Caco-2 (cell line): ENCODE results near the gene HADHB. TPM values are rescaled to one million over a fixed set of nuclear protein-coding genes. Genes with fewer than 3 reads are reported as not detected.

Source experiments
- BruUV-seq: library from RNA; stranded (reverse); fragments of 400-500 nt; replicated peaks from 2 replicates; lab custom pipeline; 2021; lab: Mats Ljungman, UMichigan
- CTCF ChIA-PET: fragments of 300-600 bp; sonication (Branson Sonifier 250); formaldehyde crosslinking; loops from one replicate; lab custom pipeline; 2022; ENCODE audit warnings: antibody characterized with exemption; lab: Charles Lee
- POLR2A ChIA-PET: fragments of 300-600 bp; sonication (Branson Sonifier 250); formaldehyde crosslinking; loops from one replicate; lab custom pipeline; 2022; ENCODE audit warnings: antibody characterized with exemption; lab: Charles Lee
- DNase-seq, 2 experiments: peaks; one replicate each; pipeline versions ENCODE4 v3.0.0 to v3.0.0-alpha.2; 2020 to 2022
- H3K27me3 ChIP-seq: replicated peaks from 2 replicates; pipeline ENCODE4 v1.6.0; 2011; ENCODE audit warnings: low read length; ENCODE audit not compliant: control insufficient read depth, insufficient read depth
- H3K36me3 ChIP-seq: 2 replicates; pipeline ENCODE4 v1.5.1; 2011; ENCODE audit warnings: low read length; ENCODE audit not compliant: control insufficient read depth, insufficient read depth
- H3K4me1 ChIP-seq: fragments of 250-450 bp; sonication (Bioruptor Pico); 2 replicates; pipeline ENCODE4 v1.5.1; 2020; ENCODE audit warnings: mild to moderate bottlenecking
- H3K4me3 ChIP-seq: 2 replicates; pipeline ENCODE4 v1.5.1; 2011; ENCODE audit warnings: low read depth, mild to moderate bottlenecking, control low read depth, low read length
- H3K9me3 ChIP-seq: fragments of 250-450 bp; sonication (Bioruptor Pico); 2 replicates; pipeline ENCODE4 v1.5.1; 2020; ENCODE audit warnings: mild to moderate bottlenecking, moderate library complexity
- H3K27ac Mint-ChIP-seq: one replicate; pipeline ENCODE4 v1.8.0; 2022; ENCODE audit warnings: mixed read lengths; ENCODE audit not compliant: unreplicated experiment
- H3K27me3 Mint-ChIP-seq: one replicate; pipeline ENCODE4 v1.8.0; 2022; ENCODE audit warnings: mixed read lengths; ENCODE audit not compliant: insufficient read depth, unreplicated experiment
- H3K36me3 Mint-ChIP-seq: one replicate; pipeline ENCODE4 v1.8.0; 2022; ENCODE audit warnings: mild to moderate bottlenecking, mixed read lengths; ENCODE audit not compliant: insufficient read depth, unreplicated experiment
- H3K4me1 Mint-ChIP-seq: one replicate; pipeline ENCODE4 v1.8.0; 2022; ENCODE audit warnings: low read depth, mixed read lengths; ENCODE audit not compliant: unreplicated experiment
- H3K4me3 Mint-ChIP-seq: one replicate; pipeline ENCODE4 v1.8.0; 2022; ENCODE audit warnings: mild to moderate bottlenecking, moderate library complexity, mixed read lengths; ENCODE audit not compliant: unreplicated experiment
- H3K9me3 Mint-ChIP-seq: one replicate; pipeline ENCODE4 v1.8.0; 2022; ENCODE audit warnings: mixed read lengths; ENCODE audit not compliant: unreplicated experiment
- intact Hi-C: fragments of 100-400 bp; cut with micrococcal nuclease; formaldehyde crosslinking; loops from one replicate; pipeline ENCODE4 v1.10.0; 2022; ENCODE audit not compliant: unreplicated experiment
- total RNA-seq: library from RNA; stranded (reverse); gene quantifications from 2 replicates; pipeline ENCODE4 v1.2.3, GENCODE V29; 2022
- TF ChIP-seq, protein P1 (sequence below), 2 experiments: fragments of 200-600 bp in 1 of 2; IDR thresholded peaks; 1 replicate in 1 of 2; 2 replicates in 1 of 2; pipeline versions ENCODE4 v1.5.1 to v1.8.0; 2011 to 2022; ENCODE audit warnings: antibody characterized with exemption in 1 of 2, control low read depth in 1 of 2, inconsistent platforms in 1 of 2, low read depth in 1 of 2, low read length in 1 of 2, mild to moderate bottlenecking in 1 of 2, moderate library complexity in 1 of 2; ENCODE audit not compliant: insufficient read depth in 1 of 2, severe bottlenecking in 1 of 2, unreplicated experiment in 1 of 2

HADHB gene
- total RNA-seq, 1 experiment from 2014 or later, result 93.2 TPM

DNA sequence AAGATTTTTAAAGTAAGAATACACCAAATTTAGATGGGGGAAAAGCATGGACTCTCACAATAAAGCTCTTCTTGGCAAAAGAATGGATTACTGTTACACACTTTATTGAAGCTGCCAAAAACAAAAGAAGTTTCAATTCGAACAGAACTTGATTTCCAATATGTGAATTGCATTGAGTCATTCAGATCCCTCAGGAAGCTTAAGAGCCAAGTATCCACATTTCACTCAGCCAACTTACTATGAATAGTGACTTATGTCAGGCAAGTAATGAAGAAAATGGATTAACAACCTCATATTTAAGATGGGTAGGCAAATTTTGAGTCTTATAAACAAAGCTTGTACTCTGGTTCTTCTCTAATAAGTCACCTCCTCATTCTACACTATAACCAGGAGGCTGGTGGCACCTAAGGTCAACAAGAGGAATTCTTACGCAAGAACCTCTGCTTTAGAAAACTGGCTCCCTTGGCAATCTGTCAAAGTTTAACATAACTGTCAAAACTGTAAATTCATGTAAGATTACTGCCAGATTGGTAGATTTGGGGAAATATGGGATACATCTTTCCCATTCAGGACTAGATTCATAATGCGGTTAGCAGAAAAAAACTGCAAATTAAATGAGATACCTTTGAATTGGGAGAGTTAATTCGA lies 6.3 kb upstream of the HADHB start:
- CTCF ChIA-PET, result no interaction called here
- no peaks in the 10 kb centered on the region for H3K9me3 Mint-ChIP-seq
- no peaks in the 10 kb centered on the region for H3K27me3 Mint-ChIP-seq
- H3K27ac Mint-ChIP-seq, result no peak overlapping the region
- no TSS peak for BruUV-seq
- no peak overlapping the region for H3K4me3 Mint-ChIP-seq
- POLR2A ChIA-PET, result no interaction called here
- H3K36me3 Mint-ChIP-seq, result peaks cover 45% of the 10 kb centered on the region
- intact Hi-C loops, result loop anchor here (5.0 kb wide), 1 partner anchor 74 kb away; no protein-coding TSS in a partner anchor
- no peak overlapping the region for H3K4me3 ChIP-seq
- H3K9me3 ChIP-seq, result no peaks in the 10 kb centered on the region
- H3K27me3 ChIP-seq, result no peaks in the 10 kb centered on the region
- peaks cover 13% of the 10 kb centered on the region; the same call in 1 of the 2 replicates for H3K4me1 ChIP-seq
- DNase-seq, result no peak
- H3K4me1 Mint-ChIP-seq, result peaks cover 18% of the 10 kb centered on the region
- TF ChIP-seq, protein P1, sequence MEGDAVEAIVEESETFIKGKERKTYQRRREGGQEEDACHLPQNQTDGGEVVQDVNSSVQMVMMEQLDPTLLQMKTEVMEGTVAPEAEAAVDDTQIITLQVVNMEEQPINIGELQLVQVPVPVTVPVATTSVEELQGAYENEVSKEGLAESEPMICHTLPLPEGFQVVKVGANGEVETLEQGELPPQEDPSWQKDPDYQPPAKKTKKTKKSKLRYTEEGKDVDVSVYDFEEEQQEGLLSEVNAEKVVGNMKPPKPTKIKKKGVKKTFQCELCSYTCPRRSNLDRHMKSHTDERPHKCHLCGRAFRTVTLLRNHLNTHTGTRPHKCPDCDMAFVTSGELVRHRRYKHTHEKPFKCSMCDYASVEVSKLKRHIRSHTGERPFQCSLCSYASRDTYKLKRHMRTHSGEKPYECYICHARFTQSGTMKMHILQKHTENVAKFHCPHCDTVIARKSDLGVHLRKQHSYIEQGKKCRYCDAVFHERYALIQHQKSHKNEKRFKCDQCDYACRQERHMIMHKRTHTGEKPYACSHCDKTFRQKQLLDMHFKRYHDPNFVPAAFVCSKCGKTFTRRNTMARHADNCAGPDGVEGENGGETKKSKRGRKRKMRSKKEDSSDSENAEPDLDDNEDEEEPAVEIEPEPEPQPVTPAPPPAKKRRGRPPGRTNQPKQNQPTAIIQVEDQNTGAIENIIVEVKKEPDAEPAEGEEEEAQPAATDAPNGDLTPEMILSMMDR (IDR thresholded peaks at IDR 0.05; ENCODE audit: insufficient read depth in 1 of 2, low read depth in 1 of 2, low read length in 1 of 2, severe bottlenecking in 1 of 2, unreplicated experiment in 1 of 2), result no peak
- no peaks in the 10 kb centered on the region; the same call in 1 of the 2 replicates for H3K36me3 ChIP-seq

DNA sequence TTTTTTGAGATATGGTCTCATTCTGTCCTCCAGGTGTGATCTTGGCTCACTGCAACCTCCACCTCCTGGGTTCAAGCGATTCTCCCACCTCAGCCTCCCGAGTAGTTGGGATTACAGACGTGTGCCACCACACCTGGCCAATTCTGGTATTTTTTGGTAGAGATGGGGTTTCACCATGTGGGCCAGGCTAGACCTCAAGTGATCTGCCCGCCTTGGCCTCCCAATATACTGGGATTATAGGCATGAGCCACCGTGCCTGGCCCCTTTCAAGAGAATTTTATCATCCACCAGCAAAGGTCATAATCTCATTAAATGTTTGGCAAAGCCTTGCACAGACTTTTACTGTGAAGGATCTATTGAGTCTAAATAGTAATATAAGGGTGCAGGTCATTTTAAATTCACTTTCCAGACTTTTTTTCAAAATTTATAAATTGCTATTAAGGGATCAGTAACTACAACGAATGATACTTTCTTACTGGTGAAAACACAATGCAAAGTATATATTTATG lies 2.8 kb upstream of the HADHB start:
- POLR2A ChIA-PET, result interaction anchor here (0.7 kb wide), 1 partner anchor 105 kb away, joined by 3 read pairs; the partner anchor contains the start of gene ADGRF3
- Mint-ChIP-seq H3K36me3 (peaks cover 42% of the 10 kb centered on the region), H3K4me3 (peak overlapping the region; percentile 99), H3K4me1 (peaks cover 18% of the 10 kb centered on the region), H3K27ac (no peak overlapping the region), H3K9me3 (no peaks in the 10 kb centered on the region), H3K27me3 (no peaks in the 10 kb centered on the region)
- TF ChIP-seq, protein P1 (IDR thresholded peaks at IDR 0.05; ENCODE audit: insufficient read depth in 1 of 2, low read depth in 1 of 2, low read length in 1 of 2, severe bottlenecking in 1 of 2, unreplicated experiment in 1 of 2), result no peak
- no peak for DNase-seq
- intact Hi-C loops, result no loop called here
- CTCF ChIA-PET, result interaction anchor here (1.2 kb wide), 1 partner anchor 72 kb away, joined by 3 read pairs; no protein-coding TSS in a partner anchor
- Histone ChIP-seq H3K4me3 (no peak overlapping the region), H3K9me3 (no peaks in the 10 kb centered on the region), H3K4me1 (peaks cover 13% of the 10 kb centered on the region; the same call in 1 of the 2 replicates), H3K27me3 (no peaks in the 10 kb centered on the region), H3K36me3 (no peaks in the 10 kb centered on the region)
- no TSS peak for BruUV-seq

DNA sequence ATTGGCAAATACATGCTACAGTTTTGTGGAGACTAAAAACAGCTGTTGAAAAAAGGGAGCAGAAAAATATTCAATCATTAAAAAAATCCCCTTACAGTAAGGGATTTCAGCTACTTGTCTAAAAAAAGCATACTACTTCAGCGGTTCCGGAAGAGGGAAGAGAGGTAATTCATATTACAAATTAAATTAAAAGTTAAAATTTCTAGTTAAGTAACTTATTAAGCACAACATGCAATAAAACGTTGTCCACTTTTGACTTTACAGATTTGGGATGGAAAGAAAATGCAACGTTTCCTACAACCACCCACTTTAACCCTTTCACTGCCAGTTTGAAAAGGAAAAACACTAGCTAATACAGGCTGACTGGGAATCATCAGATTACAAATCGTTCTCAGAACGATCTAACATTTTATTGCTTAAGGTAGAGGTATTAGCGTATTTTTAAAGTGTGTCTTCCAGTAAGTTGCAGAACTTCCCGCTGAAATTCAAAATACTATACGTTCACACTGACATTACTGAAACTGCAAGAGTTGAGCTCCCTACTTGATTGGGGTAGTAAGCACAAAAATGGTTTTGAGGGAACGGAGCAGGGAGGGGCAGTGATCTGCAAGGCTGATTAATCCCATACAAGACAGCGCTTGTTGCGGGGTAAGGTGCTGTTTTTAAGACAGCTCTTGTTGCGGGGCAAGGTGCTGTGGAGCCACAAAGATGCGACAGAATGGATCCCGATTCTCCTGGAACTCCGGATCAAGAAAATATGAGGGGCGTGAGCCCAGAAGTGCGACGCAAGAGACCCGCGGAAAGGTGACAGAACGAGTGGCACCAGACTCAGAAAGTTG lies 1.1 kb upstream of the HADHB start:
- Mint-ChIP-seq H3K36me3 (peaks cover 31% of the 10 kb centered on the region), H3K27ac (peak overlapping the region; percentile 97), H3K4me1 (peaks cover 18% of the 10 kb centered on the region), H3K4me3 (peak overlapping the region; percentile 99), H3K27me3 (no peaks in the 10 kb centered on the region), H3K9me3 (no peaks in the 10 kb centered on the region)
- CTCF ChIA-PET, result interaction anchor here (1.2 kb wide), 1 partner anchor 70 kb away, joined by 3 read pairs; no protein-coding TSS in a partner anchor
- H3K4me1 ChIP-seq, result peaks cover 8% of the 10 kb centered on the region; the same call in 1 of the 2 replicates
- DNase-seq, result peak in 1 of 2 experiments; percentile 41
- H3K4me3 ChIP-seq, result peak overlapping the region; percentile 94
- H3K9me3 ChIP-seq, result no peaks in the 10 kb centered on the region
- H3K27me3 ChIP-seq, result no peaks in the 10 kb centered on the region
- TF ChIP-seq, protein P1 (IDR thresholded peaks at IDR 0.05; ENCODE audit: insufficient read depth in 1 of 2, low read depth in 1 of 2, low read length in 1 of 2, severe bottlenecking in 1 of 2, unreplicated experiment in 1 of 2), result no peak
- POLR2A ChIA-PET, result interaction anchor here (0.5 to 2.6 kb wide), 2 partner anchors 57 to 102 kb away, joined by 4 to 11 read pairs; partner anchors contain the start of gene SELENOI
- intact Hi-C loops, result loop anchor here (1.0 to 2.0 kb wide), 3 partner anchors 56 to 103 kb away; partner anchors contain the start of genes ADGRF3 and SELENOI
- no peaks in the 10 kb centered on the region for H3K36me3 ChIP-seq
- no TSS peak for BruUV-seq
